MM.1S (cell line): ENCODE results near the gene HDDC3.

Source experiments
- CTCF ChIP-seq: fragments of 300-600 bp; sonication (generic); IDR thresholded peaks from 2 replicates; pipeline ENCODE4 v1.5.1; 2016; ENCODE audit warnings: antibody characterized with exemption, low read length, mixed read lengths
- EZH2 ChIP-seq: fragments of 300-600 bp; sonication (generic); optimal IDR thresholded peaks from 2 replicates; pipeline ENCODE3; 2017; ENCODE audit warnings: low read depth, mild to moderate bottlenecking, antibody characterized with exemption, low read length, mixed read lengths
- EZH2phosphoT487 ChIP-seq: fragments of 300-600 bp; sonication (generic); IDR thresholded peaks from 2 replicates; pipeline ENCODE4 v1.6.1; 2018; ENCODE audit warnings: antibody characterized with exemption, low read length

- TF ChIP-seq EZH2: no peak
- TF ChIP-seq CTCF: no peak
- no peak for TF ChIP-seq EZH2phosphoT487
Measured at GRCh38 chr15:90924375-90924774, 8.0 kb downstream of the HDDC3 start.
